Stomach smooth muscle (tissue), 2 donors: ENCODE data around the gene QTRT2.

ENCODE experiments used
- H3K27ac ChIP-seq: one replicate; pipeline ENCODE4 v1.7.0; 2013; ENCODE audit warnings: mild to moderate bottlenecking, low read length, inconsistent platforms
- H3K27me3 ChIP-seq, 2 donors: one replicate each; pipeline ENCODE4 v1.7.0; 2013; ENCODE audit warnings: low read length in 2 of 2; ENCODE audit not compliant: insufficient read depth in 2 of 2, control insufficient read depth in 1 of 2
- H3K36me3 ChIP-seq, 2 donors: one replicate each; pipeline ENCODE4 v1.7.0; 2013; ENCODE audit warnings: low read length in 2 of 2; ENCODE audit not compliant: control insufficient read depth in 2 of 2, insufficient read depth in 2 of 2
- H3K4me1 ChIP-seq: one replicate; pipeline ENCODE4 v1.7.0; 2013; ENCODE audit warnings: low read length; ENCODE audit not compliant: control insufficient read depth, insufficient read depth
- H3K4me3 ChIP-seq, 2 donors: one replicate each; pipeline ENCODE4 v1.7.0; 2013; ENCODE audit warnings: low read length in 2 of 2
- H3K9ac ChIP-seq, 2 donors: one replicate each; pipeline ENCODE4 v1.7.0; 2013; ENCODE audit warnings: low read length in 2 of 2, mild to moderate bottlenecking in 1 of 2
- H3K9me3 ChIP-seq, 2 donors: one replicate each; pipeline ENCODE4 v1.7.0; 2013; ENCODE audit warnings: low read length in 2 of 2; ENCODE audit not compliant: control insufficient read depth in 2 of 2
- donor health status: healthy.
- donor health status: Pancreatic carcinoma.

The QTRT2 gene

DNA sequence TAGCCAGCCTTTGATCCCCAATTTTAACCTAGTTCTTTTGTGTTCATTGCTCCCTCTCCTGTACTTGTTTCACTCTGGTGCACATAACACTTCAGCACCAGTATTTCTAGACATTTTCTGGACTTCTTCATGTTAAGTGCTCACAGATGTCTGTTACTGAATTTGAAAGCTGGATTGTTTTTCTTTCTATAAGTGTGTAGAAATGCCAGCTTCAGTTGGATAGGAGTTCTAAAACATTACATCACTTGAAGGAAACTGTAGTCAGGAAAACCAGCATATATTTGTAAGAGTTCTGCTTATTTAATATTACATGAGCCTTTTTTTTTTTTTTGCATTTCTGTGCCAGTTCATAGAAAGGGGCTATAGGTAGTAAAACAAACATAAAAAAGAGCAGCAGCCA lies 21.6 kb downstream of the QTRT2 start:
- Histone ChIP-seq H3K9me3 (no peaks in the 10 kb centered on the region), H3K9ac (no peak overlapping the region), H3K4me3 (no peak overlapping the region), H3K36me3 (peaks cover 38 to 45% of the 10 kb centered on the region in 2 donors), H3K27me3 (no peaks in the 10 kb centered on the region), H3K27ac (no peak overlapping the region), H3K4me1 (no peaks in the 10 kb centered on the region)

DNA sequence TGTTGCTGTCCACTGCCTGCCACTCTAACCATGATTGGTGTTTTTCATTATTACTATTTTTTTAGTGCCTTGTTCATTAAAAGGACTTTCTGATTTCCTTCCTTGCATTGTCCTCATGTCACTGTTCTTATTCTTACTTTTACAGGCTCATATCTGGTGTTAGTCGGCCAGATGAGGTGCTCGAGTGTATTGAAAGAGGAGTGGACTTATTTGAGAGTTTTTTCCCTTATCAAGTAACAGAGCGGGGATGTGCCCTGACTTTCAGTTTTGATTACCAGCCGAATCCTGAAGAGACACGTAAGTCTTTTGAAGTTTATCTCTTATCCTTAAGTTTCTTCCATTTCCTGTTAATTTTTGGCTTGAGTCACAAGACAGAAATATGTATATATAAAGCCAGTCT lies 23.2 kb downstream of the QTRT2 start:
- H3K4me1 ChIP-seq, result no peaks in the 10 kb centered on the region
- H3K9ac ChIP-seq, result no peak overlapping the region
- H3K27ac ChIP-seq, result no peak overlapping the region
- H3K4me3 ChIP-seq, result no peak overlapping the region
- H3K36me3 ChIP-seq, result peaks cover 32 to 36% of the 10 kb centered on the region in 2 donors
- no peaks in the 10 kb centered on the region for H3K9me3 ChIP-seq
- H3K27me3 ChIP-seq, result no peaks in the 10 kb centered on the region

DNA sequence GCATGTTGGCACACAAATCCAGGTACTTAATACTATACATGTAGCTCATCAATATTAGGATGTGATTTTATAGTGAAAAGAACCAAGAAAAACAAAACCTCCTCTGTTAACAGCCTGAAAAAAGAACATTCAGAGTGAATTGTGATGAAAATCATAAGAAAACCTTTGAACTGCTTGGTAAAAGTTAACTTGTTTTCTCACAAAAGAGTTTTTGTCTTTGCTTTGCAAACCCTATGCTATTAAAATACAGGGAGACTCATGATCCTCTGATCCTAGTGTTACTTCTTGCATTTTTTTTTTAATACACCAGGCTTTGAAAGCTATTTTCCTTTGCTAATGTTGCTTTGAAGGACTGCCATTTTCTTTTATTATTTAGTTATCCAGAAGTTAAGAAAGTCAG lies 23.7 kb downstream of the QTRT2 start:
- Histone ChIP-seq H3K4me1 (no peaks in the 10 kb centered on the region), H3K9ac (no peak overlapping the region), H3K9me3 (no peaks in the 10 kb centered on the region), H3K27ac (no peak overlapping the region), H3K4me3 (no peak overlapping the region), H3K27me3 (no peaks in the 10 kb centered on the region), H3K36me3 (peaks cover 27 to 35% of the 10 kb centered on the region in 2 donors)

DNA sequence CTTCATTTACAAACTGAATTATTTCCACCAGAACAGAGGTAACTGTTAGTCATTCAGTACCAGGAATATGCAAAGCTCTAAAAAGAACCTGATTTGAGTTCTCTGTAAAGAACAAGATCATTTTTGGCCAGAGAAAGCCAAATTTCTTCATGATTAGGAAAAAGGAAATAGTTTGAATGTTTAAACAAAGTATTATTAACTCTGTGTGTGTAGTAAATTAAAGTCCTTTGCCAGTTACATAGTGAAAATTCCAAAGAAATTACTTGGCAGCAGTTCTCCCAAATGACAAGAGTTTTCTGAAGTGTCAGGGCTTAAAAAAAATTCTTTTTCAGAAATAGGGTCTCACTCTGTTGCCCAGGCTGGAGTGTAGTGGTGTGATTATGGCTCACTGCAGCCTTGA lies 24.5 kb downstream of the QTRT2 start:
- H3K4me3 ChIP-seq, result no peak overlapping the region
- peaks cover 34 to 38% of the 10 kb centered on the region in 2 donors for H3K36me3 ChIP-seq
- H3K27me3 ChIP-seq, result no peaks in the 10 kb centered on the region
- H3K27ac ChIP-seq, result no peak overlapping the region
- no peaks in the 10 kb centered on the region for H3K4me1 ChIP-seq
- no peak overlapping the region for H3K9ac ChIP-seq
- H3K9me3 ChIP-seq, result no peaks in the 10 kb centered on the region

DNA sequence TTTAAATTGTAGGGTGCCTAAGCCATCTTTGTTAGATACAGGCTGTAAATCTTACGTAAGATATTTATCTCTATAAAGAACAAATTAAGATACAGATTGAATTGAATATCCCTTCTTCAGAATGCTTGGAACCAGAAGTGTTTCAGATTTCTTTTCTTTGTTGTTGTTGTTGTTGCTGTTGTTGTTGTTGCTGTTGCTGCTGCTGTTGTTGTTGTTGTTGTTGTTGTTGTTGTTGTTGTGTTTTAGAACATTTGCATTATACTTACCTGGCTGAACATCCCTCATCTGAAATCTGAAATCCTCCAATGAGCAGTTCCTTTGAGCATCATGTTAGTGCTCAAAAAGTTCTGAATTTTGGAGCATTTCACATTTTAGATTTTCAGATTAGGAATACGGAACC lies 26.6 kb downstream of the QTRT2 start:
- Histone ChIP-seq H3K27ac (no peak overlapping the region), H3K4me1 (no peaks in the 10 kb centered on the region), H3K9ac (no peak overlapping the region), H3K27me3 (no peaks in the 10 kb centered on the region), H3K4me3 (no peak overlapping the region), H3K9me3 (no peaks in the 10 kb centered on the region), H3K36me3 (peaks cover 31 to 40% of the 10 kb centered on the region in 2 donors)

DNA sequence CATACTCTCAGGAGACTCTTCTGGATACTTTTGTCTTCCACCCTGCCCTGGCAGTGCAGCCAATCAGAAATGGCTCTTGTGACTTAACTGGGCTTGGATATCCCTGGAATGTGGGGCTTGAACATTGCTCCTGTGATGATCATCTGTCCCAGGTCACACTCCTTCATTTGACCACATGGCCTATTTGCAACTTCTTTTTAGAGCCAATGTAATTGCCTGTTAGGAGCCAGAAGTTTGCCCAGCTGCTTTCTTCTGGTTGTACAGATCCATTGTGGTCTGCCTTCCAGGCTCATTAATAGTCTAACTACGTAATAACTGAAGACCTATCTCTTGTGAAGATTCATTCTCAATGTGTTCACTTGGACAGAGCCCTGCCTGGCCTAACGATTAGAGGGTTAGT lies 29.8 kb downstream of the QTRT2 start:
- H3K4me3 ChIP-seq, result no peak overlapping the region
- no peaks in the 10 kb centered on the region for H3K4me1 ChIP-seq
- H3K36me3 ChIP-seq, result peaks cover 25 to 40% of the 10 kb centered on the region in 2 donors
- no peaks in the 10 kb centered on the region for H3K27me3 ChIP-seq
- H3K9me3 ChIP-seq, result no peaks in the 10 kb centered on the region
- no peak overlapping the region for H3K9ac ChIP-seq
- no peak overlapping the region for H3K27ac ChIP-seq

DNA sequence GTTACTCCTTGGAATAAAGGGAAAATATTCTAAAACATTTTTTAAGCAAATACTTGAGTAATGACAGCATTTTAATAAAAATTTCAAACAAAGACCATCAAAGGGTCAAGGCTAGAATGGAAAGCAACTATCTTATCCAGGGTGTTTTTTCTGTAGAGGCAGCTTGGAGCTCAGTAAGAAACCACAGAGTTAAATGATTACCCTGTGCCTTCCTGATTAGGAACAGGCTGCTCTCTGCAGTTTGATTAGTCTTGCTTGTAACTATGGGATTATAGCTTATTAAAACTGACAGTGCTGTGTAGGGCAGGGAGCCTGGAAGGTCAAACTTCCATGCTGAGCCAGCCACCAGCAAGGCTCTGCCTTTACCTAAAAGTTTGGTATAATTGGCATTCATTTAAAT lies 33.1 kb downstream of the QTRT2 start:
- no peak overlapping the region for H3K4me3 ChIP-seq
- H3K4me1 ChIP-seq, result no peaks in the 10 kb centered on the region
- H3K9ac ChIP-seq, result no peak overlapping the region
- H3K36me3 ChIP-seq, result peaks cover 18 to 26% of the 10 kb centered on the region in 2 donors
- H3K27ac ChIP-seq, result no peak overlapping the region
- no peaks in the 10 kb centered on the region for H3K27me3 ChIP-seq
- H3K9me3 ChIP-seq, result no peaks in the 10 kb centered on the region

DNA sequence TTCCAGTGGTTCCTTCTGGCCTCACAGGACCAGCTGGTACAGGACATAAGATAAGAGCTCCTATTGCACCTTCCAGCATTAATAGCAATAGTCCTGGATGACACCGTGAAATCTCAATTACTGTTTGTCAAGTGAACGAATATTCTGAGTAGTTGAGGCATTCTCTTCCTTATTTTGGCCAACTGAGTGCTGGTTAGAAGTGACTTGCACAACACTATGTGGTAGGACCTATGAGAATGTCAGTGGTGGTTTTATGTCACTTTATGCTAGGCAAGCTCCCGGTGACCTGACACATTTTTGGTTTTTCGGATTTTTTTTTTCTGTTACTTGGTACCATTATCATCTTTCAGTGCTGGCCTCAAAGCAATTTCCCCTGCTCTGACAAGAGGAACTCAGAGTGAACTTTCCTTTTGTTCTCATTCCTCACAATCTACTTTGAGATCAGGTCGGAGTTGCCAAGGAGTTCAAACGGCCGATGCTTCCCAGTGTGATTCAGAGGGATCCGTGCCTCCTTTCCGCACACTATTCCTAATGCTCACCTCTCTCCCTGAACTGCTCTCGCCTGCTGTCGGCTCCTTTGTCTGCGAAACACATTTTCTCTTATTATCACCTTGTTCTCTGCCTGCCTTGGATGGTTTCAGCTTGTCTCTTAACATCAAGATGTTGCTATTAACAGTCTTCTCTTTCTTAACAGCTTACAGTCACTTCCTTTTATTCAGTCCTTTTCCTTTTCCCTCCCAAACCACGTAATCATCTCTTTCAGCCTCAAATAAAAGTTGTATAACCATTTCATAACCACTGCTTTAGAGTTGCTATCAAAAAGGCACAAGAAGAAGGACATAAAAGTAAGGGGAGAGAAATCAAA lies 35.8 kb downstream of the QTRT2 start:
- H3K36me3 ChIP-seq, result peaks cover 0 to 8% of the 10 kb centered on the region in 2 donors
- no peaks in the 10 kb centered on the region for H3K4me1 ChIP-seq
- no peaks in the 10 kb centered on the region for H3K9me3 ChIP-seq
- H3K9ac ChIP-seq, result no peak overlapping the region
- H3K27ac ChIP-seq, result no peak overlapping the region
- no peak overlapping the region for H3K4me3 ChIP-seq
- H3K27me3 ChIP-seq, result no peaks in the 10 kb centered on the region

DNA sequence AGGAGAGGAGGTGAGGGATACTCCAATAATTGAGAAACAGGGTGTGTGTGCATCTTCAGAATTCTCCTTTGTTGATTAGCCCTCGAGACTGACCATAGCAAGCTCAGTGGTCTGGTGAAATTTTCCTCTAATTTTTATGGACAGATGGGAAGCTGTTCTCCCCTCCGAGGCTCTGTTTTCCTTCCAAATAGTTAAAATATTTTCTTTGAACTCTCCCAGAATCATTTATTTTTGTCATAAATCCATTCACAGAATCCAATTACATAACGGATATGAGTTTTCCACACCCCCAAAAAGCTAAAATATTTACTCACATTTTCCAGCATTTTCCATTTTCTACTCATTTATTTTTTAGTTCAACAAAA lies 36.5 kb downstream of the QTRT2 start:
- H3K9ac ChIP-seq, result no peak overlapping the region
- H3K4me1 ChIP-seq, result no peaks in the 10 kb centered on the region
- H3K36me3 ChIP-seq, result peaks cover 0 to 3% of the 10 kb centered on the region in 2 donors
- H3K4me3 ChIP-seq, result no peak overlapping the region
- no peak overlapping the region for H3K27ac ChIP-seq
- H3K27me3 ChIP-seq, result no peaks in the 10 kb centered on the region
- no peaks in the 10 kb centered on the region for H3K9me3 ChIP-seq

DNA sequence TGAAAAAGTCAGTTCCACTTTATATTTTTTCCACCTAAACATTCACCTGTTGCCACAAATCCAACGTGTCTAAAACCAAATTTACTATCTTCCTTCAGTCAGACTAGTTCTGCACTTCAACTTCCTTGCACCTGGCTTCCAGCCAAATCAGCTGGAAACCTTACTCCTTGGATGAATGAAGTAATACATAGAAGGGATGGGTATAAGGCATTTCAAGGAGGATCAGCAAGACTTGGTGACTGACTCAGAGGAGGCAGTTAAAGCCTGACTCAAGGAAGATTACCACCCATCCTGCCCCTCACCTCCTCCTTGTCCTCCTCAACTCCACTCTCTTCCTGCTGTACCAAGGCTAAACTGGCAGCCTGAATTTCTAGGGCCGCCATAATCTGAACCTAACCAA lies 37.1 kb downstream of the QTRT2 start:
- Histone ChIP-seq H3K27ac (no peak overlapping the region), H3K27me3 (no peaks in the 10 kb centered on the region), H3K4me1 (no peaks in the 10 kb centered on the region), H3K9ac (no peak overlapping the region), H3K36me3 (peaks cover 0 to 3% of the 10 kb centered on the region in 2 donors), H3K4me3 (no peak overlapping the region), H3K9me3 (no peaks in the 10 kb centered on the region)

DNA sequence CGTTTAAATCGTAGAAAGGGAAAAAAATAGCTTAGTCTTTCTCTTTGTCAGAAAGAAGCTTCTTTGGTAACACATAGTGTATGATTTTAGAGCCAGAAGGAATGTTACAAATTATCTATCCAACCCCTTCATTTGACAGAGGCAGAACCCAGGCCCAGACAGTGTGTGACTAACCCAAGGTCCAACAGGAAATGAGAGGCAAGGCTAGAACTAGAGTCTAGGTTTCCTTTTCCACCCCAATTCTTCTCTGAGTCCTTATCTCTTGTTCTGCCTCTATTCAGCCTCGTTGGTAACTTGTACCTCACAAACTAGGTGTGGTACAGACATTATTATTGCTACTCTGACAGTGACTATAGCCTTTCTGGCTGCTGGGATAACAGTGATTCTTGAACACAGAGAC lies 39.3 kb downstream of the QTRT2 start:
- H3K4me3 ChIP-seq, result no peak overlapping the region
- H3K9ac ChIP-seq, result no peak overlapping the region
- H3K27ac ChIP-seq, result no peak overlapping the region
- H3K36me3 ChIP-seq, result no peaks in the 10 kb centered on the region
- H3K4me1 ChIP-seq, result no peaks in the 10 kb centered on the region
- H3K9me3 ChIP-seq, result no peaks in the 10 kb centered on the region
- no peaks in the 10 kb centered on the region for H3K27me3 ChIP-seq
